Articular chondrocyte of knee joint (primary cell): ENCODE measurements around the gene C12orf54. TPM values are rescaled to one million over a fixed set of nuclear protein-coding genes. Genes with fewer than 3 reads are reported as not detected.

Experiments
- total RNA-seq: library from RNA; depleted of rRNA; stranded (reverse); fragments of >200 nt; gene quantifications from 2 replicates; pipeline ENCODE4 v1.2.3, GENCODE V29; 2012

The C12orf54 gene
- total RNA-seq: 0.22 TPM in 1 of 2 replicates, not detected in the other

DNA sequence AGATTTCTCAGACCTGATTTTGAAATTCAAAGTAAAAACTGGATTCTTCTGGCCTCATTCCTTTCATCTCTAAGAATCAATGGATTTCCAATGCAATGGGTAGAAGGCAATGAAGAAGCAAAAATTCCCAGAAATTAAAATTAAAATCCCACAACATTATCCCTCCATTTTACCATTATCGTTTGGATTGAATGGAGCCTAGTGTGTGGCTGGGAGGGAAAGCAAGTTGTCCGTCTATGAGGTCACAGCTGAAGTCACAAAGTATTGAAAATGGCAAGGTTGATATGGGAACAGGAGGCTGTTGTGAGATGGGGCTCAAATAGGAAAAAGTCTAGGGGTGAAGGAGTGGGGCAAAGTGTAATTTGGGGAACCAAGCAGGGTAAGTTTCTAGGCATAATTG is at the start of gene C12orf54:
TSS of gene C12orf54 (plus strand) at position 301 of the 400 bp plus-strand sequence. CDS start 799 bp downstream, outside the sequence.

DNA sequence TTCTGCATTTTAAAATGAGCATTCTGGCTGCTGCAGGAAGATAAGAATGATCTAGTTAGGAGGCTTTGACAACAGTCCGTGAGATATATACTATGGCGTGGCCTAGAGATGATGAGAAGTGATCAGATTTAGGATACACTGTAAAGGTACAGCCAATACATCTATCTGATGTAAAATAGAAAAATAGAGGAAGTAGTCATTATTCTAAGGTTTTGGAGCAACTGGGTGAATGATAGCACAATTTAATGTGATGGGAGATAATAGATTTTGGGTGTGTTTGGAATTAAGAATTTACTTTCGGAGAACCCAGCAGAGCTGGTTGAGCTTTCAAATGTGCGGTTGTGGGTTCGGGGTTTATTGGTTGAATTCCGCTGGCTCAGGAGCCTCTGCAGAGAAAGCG is 10.0 kb upstream of the C12orf54 start, which contains the start of gene ANP32D:
TSS of gene ANP32D (plus strand) at position 301 of the 400 bp plus-strand sequence. CDS start 106 bp downstream, outside the sequence.

DNA sequence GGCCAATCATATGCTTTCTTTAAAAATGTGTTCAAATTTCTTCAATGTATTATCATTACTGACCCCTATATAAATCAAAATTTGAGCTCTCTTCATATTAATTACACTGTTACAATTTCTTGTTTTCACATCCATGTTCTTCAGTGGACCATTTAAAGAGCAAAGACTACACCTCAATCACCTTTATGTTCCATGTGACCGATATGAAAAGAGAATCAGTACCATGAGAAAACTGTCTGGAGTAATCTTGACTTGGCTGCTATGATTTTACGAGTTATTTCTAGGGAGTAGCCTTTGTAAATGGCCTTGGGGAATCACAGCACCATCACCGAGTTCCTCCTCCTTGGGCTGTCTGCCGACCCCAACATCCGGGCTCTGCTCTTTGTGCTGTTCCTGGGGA is 43.0 kb downstream of the C12orf54 start, which contains the start of gene OR8S1:
TSS of gene OR8S1 (plus strand) at position 301 of the 400 bp plus-strand sequence. CDS start at position 301, 0 bp downstream.

Other genes starting within 250 kb of the C12orf54 start
- gene ZNF641, start 131.6 kb upstream of the C12orf54 start, total RNA-seq: 10.6 and 14.3 TPM in 2 replicates
- gene ANP32D, start 9.9 kb upstream of the C12orf54 start, total RNA-seq: not detected in 2 replicates
- not detected in 2 replicates for gene OR8S1, start 43.1 kb downstream of the C12orf54 start, total RNA-seq
- not detected in 2 replicates for gene LALBA, start 87.5 kb downstream of the C12orf54 start, total RNA-seq
- 42.2 and 56.4 TPM in 2 replicates for gene KANSL2, start 199.7 kb downstream of the C12orf54 start, total RNA-seq
- 32.0 and 41.2 TPM in 2 replicates for gene CCNT1, start 234.2 kb downstream of the C12orf54 start, total RNA-seq